SIG-M5 (cell line): Measurements from ENCODE around the gene NACA2.
"Not testable (repeated sequence)": the region's sequence is repeated elsewhere in the genome, so short reads cannot be mapped to it uniquely, and the experiment has no call there.

Source experiments
- DNase-seq: peaks from one replicate; lab custom pipeline; 2025; lab: John Stamatoyannopoulos, UW

NACA2 gene

DNA sequence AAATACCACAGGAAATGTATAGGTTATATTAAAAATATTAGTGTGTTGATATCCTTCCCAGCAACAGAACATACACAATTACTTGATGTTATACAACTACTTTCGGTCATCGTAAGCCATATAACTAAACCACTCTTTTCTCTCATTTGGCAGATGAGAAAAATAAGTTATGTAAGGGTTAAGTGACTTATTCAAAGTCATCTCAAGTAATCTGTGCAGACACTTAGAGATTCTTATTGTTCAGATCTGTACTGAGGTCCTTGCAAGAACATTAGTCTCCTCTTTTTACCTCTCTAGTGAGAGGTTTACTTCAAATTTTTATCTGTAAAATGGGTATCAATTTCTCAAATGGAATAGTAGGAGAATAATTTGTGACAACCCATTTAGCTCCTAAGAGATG is 15.0 kb downstream of the NACA2 start:
- DNase-seq: no peak

DNA sequence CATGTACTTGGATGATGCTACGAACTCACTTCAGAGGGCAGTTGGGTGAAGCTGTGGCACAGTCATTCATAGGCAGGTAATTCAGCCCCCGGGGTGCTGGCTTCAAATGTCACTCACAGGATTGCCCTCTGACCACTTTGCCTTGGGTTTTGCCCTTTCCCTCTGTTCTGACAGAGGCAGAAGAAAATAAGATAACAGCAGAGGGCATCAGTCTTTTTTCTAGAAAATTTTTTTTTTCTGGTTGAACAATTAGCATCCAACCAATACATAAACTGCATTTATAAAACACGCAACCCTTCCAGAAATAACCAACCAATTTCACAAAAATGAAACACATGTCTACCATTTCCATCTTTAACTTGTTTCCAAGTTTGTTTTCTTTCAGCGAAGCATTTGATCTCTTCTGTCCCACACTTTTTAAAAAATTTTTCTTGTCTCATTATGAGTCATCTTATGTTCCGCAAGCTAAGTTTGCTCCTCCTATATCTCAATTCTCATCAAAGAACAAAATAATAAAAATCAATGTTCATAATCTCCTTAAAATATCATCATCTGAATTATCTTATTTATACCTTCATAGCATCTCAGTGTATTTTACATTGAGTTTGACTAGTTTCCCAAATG is 15.6 kb downstream of the NACA2 start:
- no peak for DNase-seq

DNA sequence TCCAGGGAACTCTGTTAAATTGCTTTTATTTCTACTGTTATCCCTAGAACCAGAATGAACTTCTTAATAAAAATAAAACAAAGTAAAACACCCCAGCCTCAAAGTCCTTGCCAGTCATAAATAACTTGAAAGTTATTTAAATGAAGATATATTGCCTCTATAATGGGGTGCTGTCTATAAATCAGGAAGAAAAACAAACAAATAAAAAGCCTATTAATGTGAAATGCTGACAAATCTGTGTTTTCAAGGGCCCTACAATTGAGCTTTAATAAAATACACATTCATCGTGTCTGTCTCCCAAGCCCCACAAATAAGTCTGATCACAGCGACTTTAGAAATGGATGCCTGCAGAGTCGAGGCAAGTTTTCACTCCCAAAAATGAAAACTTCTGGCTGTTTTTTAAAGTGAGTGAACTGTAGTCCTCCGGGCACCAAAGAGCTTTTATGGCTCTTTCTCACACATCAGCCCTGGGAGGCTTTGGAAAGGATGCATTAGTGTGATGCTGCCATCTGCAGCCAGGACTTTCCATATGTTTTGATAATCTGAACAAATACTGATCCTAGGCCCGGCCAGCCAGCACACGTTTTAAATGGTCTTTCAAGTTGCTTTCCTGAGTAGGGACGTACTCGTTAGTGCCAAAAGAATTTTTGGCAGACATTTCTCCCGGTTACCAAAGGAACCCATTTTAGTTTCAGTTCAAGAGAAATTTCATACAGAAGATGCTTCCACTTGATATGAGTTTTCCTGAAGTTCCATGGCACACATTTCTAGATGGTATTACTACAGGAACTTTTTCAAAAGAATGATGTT is 16.3 kb downstream of the NACA2 start:
- DNase-seq: no peak

DNA sequence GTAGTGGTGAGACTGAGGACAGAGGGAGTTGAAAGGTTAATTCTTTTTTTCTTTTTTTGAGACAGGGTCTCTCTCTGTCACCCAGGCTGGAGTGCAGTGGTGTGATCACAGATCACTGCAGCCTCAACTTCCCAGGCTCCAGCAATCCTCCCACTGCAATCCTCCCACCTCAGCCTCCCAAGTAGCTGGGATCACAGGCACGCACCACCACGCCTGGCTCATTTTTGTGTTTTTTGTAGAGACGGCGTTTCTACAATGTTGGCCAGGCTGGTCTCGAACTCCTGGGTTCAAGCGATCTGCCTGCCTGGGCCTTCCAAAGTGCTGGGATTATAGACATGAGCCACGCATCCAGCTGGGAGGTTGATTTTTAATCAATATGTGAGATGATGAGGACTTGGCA is 18.5 kb downstream of the NACA2 start:
- not testable (repeated sequence) for DNase-seq

DNA sequence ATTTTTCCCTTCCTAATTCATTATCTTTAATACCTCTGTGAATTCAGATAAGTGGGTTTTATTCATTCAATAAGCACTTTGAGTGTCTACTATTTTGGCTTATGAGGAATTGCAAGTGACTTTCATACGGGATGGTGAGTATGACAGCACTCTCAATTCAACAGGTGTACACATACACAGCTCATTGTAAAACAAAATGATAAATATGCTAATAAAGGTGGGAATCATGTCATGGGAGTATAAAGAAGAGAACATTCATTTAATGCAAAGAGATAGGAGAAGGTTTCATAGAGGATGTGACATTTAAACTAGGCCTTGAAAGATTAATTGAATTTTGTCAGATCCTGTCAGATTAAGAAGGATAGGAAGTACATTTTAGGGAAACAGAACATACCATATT is 19.4 kb downstream of the NACA2 start:
- no peak for DNase-seq

DNA sequence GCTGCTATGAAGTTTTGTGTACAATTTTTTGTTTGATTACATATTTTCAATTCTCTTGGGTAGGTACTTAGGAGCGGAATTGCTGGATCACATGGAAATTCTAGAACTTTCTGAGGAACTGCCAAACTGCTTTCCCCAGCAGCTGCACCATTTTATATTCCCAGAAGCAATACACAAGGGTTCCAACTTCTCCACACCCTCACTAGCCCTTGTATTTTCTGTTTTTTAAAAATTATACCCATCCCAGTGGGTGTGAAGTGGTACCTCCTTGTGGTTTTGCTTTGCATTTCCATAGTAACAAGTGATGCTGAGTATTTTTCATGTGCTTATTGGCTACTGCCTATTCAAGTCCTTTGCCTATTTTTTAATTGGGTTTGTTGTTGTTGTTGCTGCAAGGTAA is 20.9 kb downstream of the NACA2 start:
- DNase-seq: no peak

DNA sequence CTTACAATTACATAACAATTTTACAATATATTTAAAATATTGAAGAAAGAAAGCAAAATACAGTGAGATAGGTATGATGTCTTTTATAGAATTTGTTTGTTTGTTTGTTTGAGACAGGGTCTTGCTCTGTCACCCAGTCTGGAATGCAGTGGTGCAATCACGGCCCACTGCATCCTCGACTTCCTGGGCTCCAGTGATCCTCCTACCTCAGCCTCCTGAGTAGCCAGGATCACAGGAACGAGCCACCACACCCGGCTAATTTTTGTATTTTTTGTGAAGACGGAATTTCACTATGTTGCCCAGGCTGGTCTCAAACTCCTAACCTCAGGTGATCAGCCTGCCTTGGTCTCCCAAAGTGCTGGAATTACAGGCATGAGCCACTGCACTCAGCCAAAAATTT is 21.5 kb downstream of the NACA2 start:
- not testable (repeated sequence) for DNase-seq

DNA sequence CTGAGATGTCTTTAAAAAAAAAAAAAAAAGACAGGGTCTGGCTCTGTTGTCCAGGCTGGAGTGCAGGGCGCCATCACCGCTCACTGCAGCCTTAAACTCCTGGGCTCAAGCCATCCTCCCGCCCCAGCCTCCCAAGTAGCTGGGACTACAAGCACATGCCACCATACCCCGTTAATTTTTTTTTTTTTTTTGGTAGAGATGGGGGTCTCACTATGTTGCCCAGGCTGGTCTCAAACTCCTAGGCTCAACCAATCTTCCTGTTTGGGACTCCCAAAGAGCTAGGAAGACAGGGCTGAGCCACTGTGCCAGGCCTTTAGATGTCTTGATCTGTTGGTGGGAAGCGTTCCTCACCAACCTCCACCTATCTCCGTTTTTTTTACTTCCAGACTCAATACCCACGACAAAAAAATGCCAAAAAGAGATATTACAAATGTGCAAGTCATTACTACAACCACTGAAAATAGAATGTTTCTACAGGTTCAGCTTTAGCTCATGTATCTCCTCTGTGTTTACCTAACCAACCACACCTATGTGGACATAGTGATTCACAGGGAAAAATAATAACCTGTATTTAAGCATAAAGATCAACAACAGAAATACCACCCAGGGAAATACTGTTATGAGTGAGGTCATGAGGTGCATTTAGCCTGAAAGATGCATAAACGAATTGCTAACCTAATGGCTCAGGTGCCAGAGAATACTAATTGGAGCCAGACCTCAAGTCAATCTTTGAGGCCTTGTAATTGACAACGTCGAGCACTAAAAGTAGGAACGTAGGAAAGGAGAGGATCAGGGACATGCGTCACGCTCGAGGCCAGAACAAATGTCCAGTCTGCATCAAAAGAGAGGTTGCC is 22.6 kb downstream of the NACA2 start:
- DNase-seq: no peak

DNA sequence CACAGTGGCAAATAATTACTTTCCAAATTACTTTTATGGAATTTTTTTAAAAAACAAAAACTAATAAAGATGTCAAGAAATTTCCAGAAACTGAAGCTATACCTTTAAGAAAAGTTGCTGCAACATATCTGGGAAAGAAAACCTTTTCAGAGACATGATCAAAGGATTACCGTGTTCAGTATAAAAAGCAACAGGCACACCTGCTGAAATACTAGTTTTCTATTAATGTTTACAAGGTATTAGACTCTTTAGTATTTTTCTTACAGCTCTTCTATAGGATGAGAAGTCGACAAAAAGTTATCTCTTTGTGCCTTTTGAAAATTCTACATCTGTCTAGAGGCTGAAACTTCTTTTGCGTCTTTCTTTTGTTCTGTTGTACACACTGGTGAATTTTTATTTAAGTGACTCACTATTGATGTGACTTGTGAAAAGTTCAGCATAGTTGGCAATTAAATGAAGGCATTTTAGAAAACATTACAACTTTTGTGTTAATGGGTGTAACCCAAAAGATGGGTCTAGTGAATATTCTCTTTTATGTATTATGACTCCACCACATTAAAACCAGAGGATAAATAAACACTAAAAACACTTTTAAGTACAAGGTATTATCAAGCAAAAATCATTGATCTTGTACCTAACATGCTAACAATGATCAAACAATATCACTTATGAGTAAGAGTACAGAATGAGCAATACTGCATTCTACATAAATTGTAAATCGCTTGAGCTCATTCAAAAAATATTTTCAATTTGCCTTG is 23.8 kb downstream of the NACA2 start:
- DNase-seq: no peak

DNA sequence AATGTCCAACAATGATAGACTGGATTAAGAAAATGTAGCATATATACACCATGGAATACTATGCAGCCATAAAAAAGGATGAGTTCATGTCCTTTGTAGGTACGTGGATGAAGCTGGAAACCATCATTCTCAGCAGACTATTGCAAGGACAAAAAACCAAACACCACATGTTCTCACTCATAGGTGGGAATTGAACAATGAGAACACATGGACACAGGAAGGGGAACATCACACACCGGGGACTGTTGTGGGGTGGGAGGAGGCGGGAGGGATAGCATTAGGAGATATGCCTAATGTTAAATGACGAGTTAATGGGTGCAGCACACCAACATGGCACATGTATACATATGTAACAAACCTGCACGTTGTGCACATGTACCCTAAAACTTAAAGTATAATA is 24.6 kb downstream of the NACA2 start:
- DNase-seq: not testable (repeated sequence)

DNA sequence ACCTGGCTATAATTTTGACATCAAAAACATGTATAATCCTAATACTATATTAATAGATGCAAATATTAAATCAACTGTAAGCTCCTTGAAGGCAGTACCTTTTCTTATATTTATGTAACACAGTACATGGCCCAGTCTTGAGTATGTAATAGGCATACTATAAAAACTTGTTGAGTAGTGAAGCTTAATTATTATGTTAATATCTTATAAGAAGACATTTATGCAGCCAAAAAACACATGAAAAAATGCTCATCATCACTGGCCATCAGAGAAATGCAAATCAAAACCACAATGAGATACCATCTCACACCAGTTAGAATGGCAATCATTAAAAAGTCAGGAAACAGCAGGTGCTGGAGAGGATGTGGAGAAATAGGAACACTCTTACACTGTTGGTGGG is 25.2 kb downstream of the NACA2 start:
- DNase-seq: not testable (repeated sequence)

DNA sequence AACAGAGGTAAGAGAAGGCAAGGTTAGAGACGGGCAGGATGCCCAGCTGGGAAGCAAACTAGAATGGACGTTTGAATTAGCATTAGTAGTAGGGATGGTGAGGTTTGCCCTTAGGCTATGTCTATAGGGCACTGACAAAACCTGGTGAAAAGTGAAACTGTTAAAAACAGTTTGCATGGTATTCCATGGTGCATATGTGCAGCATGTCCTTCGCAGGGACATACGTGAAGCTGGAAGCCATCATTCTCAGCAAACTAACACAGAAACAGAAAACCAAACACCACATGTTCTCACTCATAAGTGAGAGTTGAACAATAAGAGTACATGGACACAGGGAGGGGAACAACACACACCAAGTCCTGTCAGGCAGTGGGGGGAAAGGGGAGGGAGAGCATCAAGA is 25.8 kb downstream of the NACA2 start:
- no peak for DNase-seq

DNA sequence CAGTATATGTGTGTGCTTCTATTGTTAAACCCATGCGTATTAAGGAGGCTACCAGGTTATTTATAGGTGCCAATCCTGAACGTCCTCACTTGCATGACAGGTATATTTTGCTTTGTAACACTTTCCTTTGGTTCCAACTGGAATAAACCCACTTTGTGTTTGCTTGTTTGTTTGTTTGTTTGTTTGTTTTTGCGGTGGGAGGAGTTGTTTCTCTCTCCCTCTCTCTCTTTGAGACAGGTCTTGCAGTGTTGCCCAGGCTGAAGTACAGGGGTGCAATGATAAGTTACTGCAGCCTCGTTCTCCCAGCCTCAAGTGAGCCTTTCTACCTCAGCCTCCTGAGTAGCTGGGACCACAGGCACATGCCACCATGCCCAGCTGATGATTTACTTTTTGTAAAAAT is 28.7 kb downstream of the NACA2 start:
- DNase-seq: no peak

DNA sequence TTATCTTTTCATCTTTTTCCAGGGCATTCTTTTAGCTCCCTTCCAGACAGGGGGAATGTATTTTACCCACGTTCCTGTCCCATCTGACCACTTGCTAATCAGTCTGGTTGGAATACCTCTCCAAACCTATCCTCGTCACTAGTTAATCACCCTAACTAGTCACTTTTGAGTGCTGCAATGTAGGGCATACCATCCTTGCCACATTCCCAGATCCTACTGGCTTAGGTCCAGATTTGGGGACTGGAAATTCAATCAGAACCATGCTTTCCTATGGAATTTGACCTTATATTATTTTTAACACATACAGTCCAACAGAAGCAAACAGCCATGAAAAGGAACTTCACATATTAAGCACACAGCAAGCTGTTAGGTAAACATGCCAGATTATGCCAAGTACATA is 29.7 kb downstream of the NACA2 start:
- DNase-seq: no peak

DNA sequence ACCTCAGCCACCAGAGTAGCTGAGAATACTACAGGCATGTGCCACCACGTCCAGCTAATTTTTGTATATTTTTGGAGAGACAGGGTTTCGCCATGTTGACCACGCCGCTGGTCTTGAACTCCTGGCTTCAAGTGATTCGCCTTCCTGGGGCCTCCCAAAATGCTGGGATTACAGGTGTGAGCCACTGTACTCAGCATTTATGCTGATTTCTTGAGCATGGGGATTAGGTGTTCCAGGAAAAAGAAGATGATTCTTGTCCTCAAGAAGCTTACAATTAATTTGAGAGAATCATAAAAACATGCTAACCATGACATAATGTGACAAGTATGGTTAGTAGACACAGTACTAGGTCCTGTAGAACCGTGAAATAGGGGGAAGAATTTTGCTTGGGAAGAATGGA is 30.9 kb downstream of the NACA2 start:
- no peak for DNase-seq

DNA sequence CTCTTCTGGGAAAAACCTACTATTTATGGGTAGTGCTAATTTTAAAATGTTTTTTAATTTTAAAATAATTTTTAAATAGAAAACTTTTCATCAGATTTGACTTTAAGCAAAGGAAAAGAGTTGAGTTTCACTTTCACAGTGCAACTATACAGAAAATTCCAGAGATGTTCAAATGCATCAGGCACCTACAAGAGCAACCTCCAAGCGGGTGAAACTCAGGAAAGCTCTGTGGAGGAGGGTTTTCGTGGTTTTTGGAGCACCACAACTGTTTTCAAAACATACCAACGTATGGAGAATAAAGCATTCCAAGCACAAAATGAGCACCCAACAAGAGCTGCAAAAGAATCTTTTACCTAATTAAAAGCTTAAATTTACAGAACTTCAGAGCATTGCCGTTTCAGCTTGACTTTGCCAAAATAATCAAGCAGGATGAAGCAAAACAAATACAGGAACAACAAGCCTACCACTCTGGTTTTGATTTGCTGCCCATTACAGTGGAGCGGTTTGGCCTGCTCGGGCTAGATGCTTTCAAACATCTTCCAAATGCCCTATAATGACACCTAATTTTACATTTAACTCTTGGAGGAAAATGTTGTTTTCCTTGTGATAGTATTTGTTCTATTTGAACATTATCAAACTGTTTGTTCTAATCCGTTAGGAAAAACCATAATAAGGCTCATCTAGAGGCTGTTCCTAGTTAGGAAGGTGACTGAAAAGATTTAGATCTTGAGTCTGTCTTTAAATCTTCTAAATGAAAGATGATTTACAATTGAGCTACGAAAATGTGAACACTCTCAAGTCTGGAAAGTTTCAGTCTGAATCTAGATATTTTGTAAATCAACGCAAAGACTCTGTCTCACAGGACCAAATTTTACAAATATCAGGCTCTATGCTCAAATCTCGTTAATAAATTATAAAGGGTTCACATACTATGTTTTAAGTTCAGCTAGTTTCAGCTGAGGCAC is 34.5 kb downstream of the NACA2 start:
- no peak for DNase-seq

DNA sequence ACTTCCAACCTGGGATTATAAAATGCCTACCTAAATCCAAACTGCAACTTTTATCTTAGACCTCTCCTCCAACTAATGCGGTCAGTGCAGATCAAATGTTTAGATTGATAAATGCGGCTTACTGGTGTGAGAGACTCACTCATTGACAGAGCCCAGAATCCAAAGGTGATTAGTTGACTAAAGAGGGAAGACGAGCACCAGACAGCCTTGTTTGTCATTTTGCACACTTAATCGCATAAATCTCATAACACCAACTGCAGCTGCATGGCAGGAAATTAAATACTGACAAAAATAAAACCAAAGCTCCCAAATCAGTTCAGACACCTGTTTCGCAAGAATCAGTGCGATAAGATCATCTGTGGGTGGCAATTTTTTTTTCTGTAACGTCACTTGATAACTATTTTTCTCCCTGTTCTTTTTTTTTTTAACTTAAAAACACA is 35.9 kb downstream of the NACA2 start:
- DNase-seq: no peak

DNA sequence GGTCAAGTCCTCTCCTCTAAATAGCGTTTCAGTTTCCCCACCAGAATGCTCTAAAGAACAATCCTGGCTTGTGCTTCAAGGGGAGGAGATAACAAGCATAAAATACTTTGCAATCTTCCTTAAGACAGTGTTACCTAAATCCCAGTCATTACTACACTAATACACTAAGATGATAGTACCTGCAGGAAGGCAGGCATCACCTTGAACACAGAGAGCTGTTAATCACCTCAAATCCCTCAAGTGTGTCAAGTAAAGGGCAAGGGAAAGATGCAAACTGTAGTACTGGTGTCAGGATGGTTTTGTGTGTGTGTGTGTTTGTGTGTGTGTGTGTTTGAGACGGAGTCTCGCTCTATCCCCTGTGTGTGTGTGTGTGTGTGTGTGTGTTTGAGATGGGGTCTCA is 36.8 kb downstream of the NACA2 start:
- DNase-seq: no peak

DNA sequence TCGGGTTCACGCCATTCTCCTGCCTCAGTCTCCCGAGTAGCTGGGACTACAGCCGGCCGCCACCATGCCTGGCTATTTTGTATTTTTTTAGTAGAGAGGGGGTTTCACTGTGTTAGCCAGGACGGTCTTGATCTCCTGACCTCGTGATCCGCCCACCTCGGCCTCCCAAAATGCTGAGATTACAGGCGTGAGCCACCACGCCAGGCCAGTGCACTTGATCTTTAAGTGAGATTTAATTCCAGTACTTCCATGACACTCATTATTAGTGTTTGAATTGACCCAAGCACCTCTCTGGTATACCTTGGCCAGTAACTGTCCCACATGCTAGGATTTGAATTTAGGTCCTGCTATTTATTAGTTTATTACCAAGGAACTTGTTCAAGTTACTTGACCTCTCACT is 38.5 kb downstream of the NACA2 start:
- DNase-seq: not testable (repeated sequence)

DNA sequence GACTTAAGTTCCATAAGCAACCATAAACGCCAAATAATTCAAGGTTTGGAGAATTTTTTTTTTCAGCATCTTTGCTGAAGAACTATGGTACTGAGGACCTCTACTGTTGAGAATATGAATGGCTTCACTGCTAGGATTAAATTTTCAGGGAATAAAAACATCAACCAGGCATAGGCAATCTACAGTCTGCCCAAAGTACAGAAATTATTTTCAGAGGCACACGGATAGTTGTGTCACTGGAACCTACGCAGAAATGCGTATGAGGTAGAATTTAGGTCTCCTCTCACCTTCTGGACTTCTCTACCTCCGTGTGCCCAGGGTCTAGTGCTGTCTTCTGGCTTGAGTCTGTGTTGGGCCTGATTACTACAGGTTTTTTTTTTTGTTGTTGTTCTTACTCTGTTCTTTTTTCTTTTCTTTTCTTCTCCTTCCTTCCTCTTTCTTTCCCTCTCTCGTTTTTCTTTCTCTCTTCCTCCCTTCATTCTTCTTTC is 39.7 kb downstream of the NACA2 start:
- no peak for DNase-seq

DNA sequence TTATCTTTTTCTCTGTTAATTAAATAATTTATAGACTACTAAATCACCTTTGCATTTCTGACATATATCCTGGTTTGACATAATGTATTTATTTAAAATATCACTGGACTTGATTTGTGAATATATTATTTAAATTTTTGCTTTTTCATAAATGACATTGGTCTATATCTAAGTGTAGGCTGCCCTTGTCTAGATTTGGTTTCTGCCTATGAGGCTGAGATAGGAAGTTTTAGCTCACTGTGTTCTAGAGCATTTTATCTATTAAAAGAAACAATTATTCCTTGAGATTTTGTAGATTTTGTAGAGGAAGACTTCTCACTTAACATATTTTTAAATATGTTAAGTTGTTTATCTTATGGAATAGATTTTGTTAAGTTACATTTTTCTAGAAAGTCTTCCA is 43.9 kb downstream of the NACA2 start:
- DNase-seq: no peak
